Suprapubic skin (tissue), 4 donors: Measurements from ENCODE around the gene MPC1L. TPM values are rescaled to one million over a fixed set of nuclear protein-coding genes. Genes with fewer than 3 reads are reported as not detected.

ENCODE experiments used
- DNase-seq, 2 donors: peaks; one replicate each; pipeline ENCODE4 v3.0.0-alpha.2; 2019; ENCODE audit warnings: low spot score in 2 of 2
- H3K27ac ChIP-seq: fragments of 200-600 bp; sonication (generic); one replicate; pipeline ENCODE4 v1.5.1; 2019
- H3K27me3 ChIP-seq: fragments of 200-600 bp; sonication (generic); one replicate; pipeline ENCODE4 v1.5.1; 2019
- H3K36me3 ChIP-seq: fragments of 200-600 bp; sonication (generic); one replicate; pipeline ENCODE4 v1.5.1; 2019
- H3K4me1 ChIP-seq: fragments of 200-600 bp; sonication (generic); one replicate; pipeline ENCODE4 v1.5.1; 2019
- H3K4me3 ChIP-seq: fragments of 200-600 bp; sonication (generic); one replicate; pipeline ENCODE4 v1.5.1; 2019; ENCODE audit warnings: mild to moderate bottlenecking
- H3K9me3 ChIP-seq: fragments of 200-600 bp; sonication (generic); one replicate; pipeline ENCODE4 v1.5.1; 2019
- CTCF ChIP-seq, 2 donors: fragments of 200-600 bp in 1 of 2; fragments of 450-650 bp in 1 of 2; sonication (generic) in 1 of 2; IDR thresholded peaks; one replicate each; pipeline ENCODE4 v1.5.1; 2016 to 2019; ENCODE audit warnings: antibody characterized with exemption in 2 of 2, mild to moderate bottlenecking in 1 of 2, moderate library complexity in 1 of 2
- EP300 ChIP-seq: sonication (generic); formaldehyde crosslinking; IDR thresholded peaks from one replicate; pipeline ENCODE4 v1.6.1; 2017; ENCODE audit warnings: antibody characterized with exemption
- POLR2A ChIP-seq, 2 donors: fragments of 450-650 bp; IDR thresholded peaks; one replicate each; pipeline ENCODE4 v1.6.1; 2017; ENCODE audit warnings: antibody characterized with exemption in 2 of 2, mild to moderate bottlenecking in 2 of 2, moderate library complexity in 2 of 2
- POLR2AphosphoS5 ChIP-seq, 3 donors: sonication (generic); formaldehyde crosslinking; IDR thresholded peaks; one replicate each; pipeline ENCODE4 v1.6.1; 2017; ENCODE audit warnings: antibody characterized with exemption in 3 of 3
- WGBS: methylation state at CpG from one replicate; pipeline ENCODE4 v1.1.5; 2018; 5-methylcytosine and 5-hydroxymethylcytosine counted together
- total RNA-seq, 4 donors: library from RNA; depleted of rRNA; stranded (reverse); fragments of >200 nt; gene quantifications; one replicate each; pipeline ENCODE4 v1.1.0, GENCODE V29; 2016

Gene MPC1L
- total RNA-seq, 4 donors from 2014 or later: not detected

GRCh38 chrX:40603446-40603845 lies 19.8 kb upstream of the MPC1L start:
- no peak overlapping the region for H3K27ac ChIP-seq
- H3K4me3 ChIP-seq: no peak overlapping the region
- H3K27me3 ChIP-seq: no peaks in the 10 kb centered on the region
- peaks cover 20% of the 10 kb centered on the region for H3K36me3 ChIP-seq
- WGBS: 85% methylated on average over 6 of the region's 6 CpGs
- H3K4me1 ChIP-seq: no peaks in the 10 kb centered on the region
- TF ChIP-seq POLR2A (IDR thresholded peaks at IDR 0.05) (no peak), POLR2AphosphoS5 (IDR thresholded peaks at IDR 0.05) (no peak), EP300 (no peak), CTCF (IDR thresholded peaks at IDR 0.05) (no peak)
- DNase-seq: no peak
- H3K9me3 ChIP-seq: no peaks in the 10 kb centered on the region

GRCh38 chrX:40607381-40607780 lies 15.8 kb upstream of the MPC1L start:
- no peak overlapping the region for H3K27ac ChIP-seq
- H3K4me3 ChIP-seq: no peak overlapping the region
- no peaks in the 10 kb centered on the region for H3K4me1 ChIP-seq
- no peak for DNase-seq
- no peaks in the 10 kb centered on the region for H3K27me3 ChIP-seq
- H3K9me3 ChIP-seq: no peaks in the 10 kb centered on the region
- 77% methylated on average over 3 of the region's 3 CpGs for WGBS
- TF ChIP-seq POLR2AphosphoS5 (IDR thresholded peaks at IDR 0.05) (no peak), POLR2A (IDR thresholded peaks at IDR 0.05) (no peak), CTCF (IDR thresholded peaks at IDR 0.05) (no peak), EP300 (no peak)
- H3K36me3 ChIP-seq: no peaks in the 10 kb centered on the region

DNA sequence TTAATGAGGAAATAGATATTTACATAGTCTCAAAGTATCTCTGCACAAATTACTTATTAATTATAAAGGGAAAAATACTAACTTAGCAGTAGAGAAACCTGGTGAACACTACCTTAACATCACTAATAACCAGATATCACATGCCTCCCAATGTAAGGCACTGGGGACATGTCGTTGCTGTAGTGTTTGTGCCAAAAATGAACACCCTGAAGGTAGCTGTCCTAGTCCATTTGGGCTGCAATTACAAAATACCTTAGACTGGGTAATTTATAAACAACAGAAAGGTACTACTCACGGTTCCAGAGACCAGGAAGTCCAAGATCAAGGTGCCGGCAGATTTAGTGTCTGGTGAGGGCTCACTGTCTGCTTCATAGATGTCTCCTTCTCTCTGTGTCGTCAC lies 10.7 kb upstream of the MPC1L start:
- Histone ChIP-seq H3K4me1 (no peaks in the 10 kb centered on the region), H3K4me3 (no peak overlapping the region), H3K9me3 (no peaks in the 10 kb centered on the region), H3K27me3 (no peaks in the 10 kb centered on the region), H3K36me3 (no peaks in the 10 kb centered on the region), H3K27ac (no peak overlapping the region)
- TF ChIP-seq EP300 (no peak), POLR2AphosphoS5 (IDR thresholded peaks at IDR 0.05) (no peak), POLR2A (IDR thresholded peaks at IDR 0.05) (no peak), CTCF (IDR thresholded peaks at IDR 0.05) (no peak)
- DNase-seq: no peak
- 44% methylated on average over 4 of the region's 4 CpGs for WGBS

DNA sequence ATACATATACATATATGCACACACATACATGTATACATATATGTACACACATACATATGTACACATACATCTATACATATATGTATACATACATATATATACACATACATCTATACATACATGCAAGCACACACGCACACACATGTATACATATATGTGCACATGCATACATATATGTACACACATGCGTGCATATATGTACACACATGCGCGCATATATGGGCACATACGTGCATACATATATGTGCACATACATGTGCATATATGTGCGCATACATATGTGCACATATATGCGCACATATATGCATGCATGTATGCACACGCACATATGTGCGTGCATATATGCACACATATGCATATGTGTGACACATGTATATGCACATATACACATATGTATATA lies 7.3 kb upstream of the MPC1L start:
- Histone ChIP-seq H3K4me1 (no peaks in the 10 kb centered on the region), H3K4me3 (no peak overlapping the region), H3K36me3 (no peaks in the 10 kb centered on the region), H3K27ac (no peak overlapping the region), H3K27me3 (no peaks in the 10 kb centered on the region), H3K9me3 (no peaks in the 10 kb centered on the region)
- TF ChIP-seq POLR2AphosphoS5 (IDR thresholded peaks at IDR 0.05) (no peak), CTCF (IDR thresholded peaks at IDR 0.05) (no peak)
- WGBS: 84% methylated on average over 9 of the region's 9 CpGs
- no peak for DNase-seq

GRCh38 chrX:40617566-40617965 lies 5.7 kb upstream of the MPC1L start:
- DNase-seq: no peak
- H3K36me3 ChIP-seq: no peaks in the 10 kb centered on the region
- no peak overlapping the region for H3K27ac ChIP-seq
- no peaks in the 10 kb centered on the region for H3K4me1 ChIP-seq
- TF ChIP-seq POLR2AphosphoS5 (IDR thresholded peaks at IDR 0.05) (no peak), CTCF (IDR thresholded peaks at IDR 0.05) (no peak), POLR2A (IDR thresholded peaks at IDR 0.05) (no peak), EP300 (no peak)
- 82% methylated on average over 7 of the region's 7 CpGs for WGBS
- H3K4me3 ChIP-seq: no peak overlapping the region
- H3K9me3 ChIP-seq: no peaks in the 10 kb centered on the region
- H3K27me3 ChIP-seq: no peaks in the 10 kb centered on the region
